DMS 273 (cell line): Measurements from ENCODE around the gene SV2A.
A peak's percentile ranks its signal among the peaks of the same experiment; 100 is the strongest.
"Not testable (repeated sequence)": the region's sequence is repeated elsewhere in the genome, so short reads cannot be mapped to it uniquely, and the experiment has no call there.

Source experiments
- DNase-seq: peaks from one replicate; lab custom pipeline; 2025; ENCODE audit not compliant: unreplicated experiment; lab: John Stamatoyannopoulos, UW

Gene SV2A

GRCh38 chr1:149917571-149918144 is at the start of gene SV2A:
SV2A (minus strand) TSS chr1:149917844; CDS start chr1:149913840, 4,004 bp downstream.
- peak; percentile 83 for DNase-seq

- no peak for DNase-seq
These were observed 49.4 kb upstream of the SV2A start for GRCh38 chr1:149967041-149967440.

GRCh38 chr1:149966405-149966804 is 48.8 kb upstream of the SV2A start:
- DNase-seq: no peak

DNA sequence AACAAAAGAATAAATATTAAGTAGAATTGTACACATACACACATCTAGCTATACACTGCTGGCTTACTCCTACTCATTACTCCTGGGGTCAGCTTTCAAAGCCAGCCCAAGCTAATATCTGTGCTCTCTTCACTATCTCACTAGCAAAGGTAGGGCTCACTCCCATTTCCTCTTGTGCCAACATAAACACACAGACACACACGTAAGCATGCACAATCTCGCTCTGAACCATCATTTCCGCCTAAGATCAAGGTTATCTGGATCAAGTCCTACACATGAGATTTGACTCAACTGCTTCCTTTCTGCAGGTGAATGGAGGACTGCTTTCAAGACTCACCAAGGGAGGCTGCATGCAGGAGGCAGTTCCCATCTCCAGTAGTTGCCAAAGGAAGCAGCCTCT is 47.8 kb upstream of the SV2A start:
- DNase-seq: no peak

GRCh38 chr1:149963358-149963757 is 45.7 kb upstream of the SV2A start:
- no peak for DNase-seq

DNA sequence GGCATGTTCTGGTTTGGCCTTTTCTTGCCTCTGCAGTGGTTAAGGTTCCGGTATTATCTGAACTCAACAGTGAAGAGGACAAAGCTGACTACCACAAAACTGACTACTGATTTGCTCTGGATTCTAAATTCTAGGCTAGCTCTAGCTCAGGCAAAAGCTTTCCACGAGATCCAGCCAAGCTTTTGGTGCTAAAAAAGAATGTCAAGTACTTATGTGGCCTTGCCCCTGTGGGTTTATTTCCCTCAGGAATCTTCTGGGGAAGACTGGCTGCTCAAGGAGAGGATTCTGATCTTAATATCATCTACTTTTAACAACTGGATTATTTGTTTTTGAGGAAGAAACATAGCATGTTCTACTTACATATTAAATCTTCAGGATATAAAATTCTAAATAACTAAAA is 45.1 kb upstream of the SV2A start:
- no peak for DNase-seq

DNA sequence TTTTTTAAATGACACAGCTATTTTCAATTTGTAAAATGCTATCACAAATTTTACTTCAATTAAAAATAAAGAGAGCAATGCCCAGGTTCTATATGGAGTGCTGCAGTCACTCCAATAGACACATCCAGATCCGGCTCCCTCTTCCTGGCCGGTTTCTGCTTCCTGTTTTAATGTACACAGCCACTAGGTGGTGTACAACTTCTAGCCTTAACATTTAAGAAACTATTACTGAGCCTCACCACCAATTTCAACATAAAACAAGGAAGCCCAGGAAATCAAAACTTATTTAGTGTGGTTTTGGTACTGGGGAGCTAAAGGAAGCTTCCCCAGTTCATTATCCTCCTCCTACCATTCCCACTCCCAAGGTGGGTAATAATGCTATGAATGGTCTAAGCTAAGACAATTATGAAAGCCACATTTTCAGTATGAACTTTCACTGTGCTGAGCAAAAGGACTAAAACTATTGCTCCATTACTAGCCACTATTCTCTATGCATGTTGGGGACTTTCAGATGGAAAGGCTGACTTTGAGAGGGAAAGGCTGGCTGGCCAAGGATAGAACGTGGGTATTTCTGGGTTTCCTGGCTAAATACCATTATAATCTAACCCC is 44.5 kb upstream of the SV2A start:
- DNase-seq: peak; percentile 83

GRCh38 chr1:149957548-149957947 is 39.9 kb upstream of the SV2A start:
- DNase-seq: not testable (repeated sequence)

DNA sequence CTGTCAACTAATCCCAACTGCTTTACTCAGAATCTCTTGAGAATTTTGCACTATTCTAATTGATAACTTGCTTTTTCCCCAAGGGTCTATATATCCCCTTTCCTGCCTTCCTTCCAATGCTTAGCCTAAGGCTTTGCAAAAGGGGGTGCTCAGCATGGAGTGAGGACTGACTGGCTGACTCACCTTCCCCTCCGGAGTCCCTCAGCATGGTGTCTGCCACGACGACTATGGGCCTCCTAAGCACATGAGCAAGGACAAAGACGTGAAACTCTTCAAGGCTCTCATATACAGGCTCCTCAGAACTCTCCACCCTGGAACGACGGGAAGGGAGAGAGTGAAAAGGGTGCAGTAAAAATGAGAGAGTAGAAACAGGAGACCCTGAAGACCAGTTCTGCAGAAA is 32.3 kb upstream of the SV2A start:
- DNase-seq: no peak

- DNase-seq: no peak
These were observed 27.6 kb upstream of the SV2A start for GRCh38 chr1:149945206-149945605.

DNA sequence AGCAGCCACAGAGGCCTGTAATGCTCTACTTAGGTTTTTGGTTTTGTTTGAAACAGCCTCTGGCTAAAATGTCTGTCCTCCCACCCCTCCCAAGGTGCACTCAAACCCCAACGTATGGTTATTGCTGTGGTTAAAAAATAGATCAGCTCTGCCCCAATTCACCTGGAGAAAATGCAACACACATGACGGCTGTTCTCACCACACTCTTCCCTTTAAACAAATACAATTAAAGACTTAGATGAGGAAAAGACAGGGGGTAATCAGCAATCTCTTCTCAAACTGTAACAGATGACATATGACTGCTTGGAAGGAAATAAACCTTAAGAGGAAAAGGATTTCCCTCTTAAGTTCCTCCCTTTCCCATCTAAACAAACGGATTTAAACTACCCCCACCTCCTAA is 25.2 kb upstream of the SV2A start:
- no peak for DNase-seq

DNA sequence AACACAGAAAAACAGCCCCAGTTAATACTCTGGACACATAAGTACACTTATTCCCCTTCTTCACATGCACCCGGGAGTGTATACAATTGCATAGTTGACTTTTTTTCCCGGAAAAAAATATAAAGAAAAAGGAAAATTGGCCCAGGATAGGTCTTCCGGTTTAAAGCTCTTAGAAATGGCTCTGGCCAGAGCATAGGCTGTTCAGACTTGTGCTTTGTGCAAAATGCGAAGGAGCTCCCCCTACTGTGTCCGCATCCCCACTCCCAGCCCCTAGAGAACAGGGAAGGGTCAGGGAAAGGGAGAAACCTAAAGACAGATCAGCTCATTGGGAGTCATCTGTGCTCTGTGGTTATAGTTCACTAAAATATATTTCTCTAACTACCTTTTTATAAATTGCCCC is 24.6 kb upstream of the SV2A start:
- DNase-seq: peak; percentile 58

DNA sequence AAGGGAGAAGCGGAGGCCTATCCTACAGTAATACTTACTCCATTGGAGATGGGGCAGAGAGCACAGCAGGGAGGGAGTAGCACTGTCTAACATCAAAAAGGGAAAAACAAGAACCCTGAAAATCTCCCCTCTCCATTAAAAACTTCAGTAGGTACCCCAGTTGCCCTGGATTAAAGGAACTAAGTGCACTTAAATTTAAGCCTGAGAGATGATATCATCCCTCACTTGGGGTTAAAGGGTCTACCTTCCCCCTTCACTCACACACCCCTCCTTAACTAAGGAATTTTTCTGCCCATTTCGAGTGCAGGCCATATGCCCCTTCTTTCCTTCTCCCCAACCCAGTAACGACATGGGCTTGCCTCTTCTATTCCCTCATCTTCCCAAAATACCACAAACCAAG is 22.8 kb upstream of the SV2A start:
- no peak for DNase-seq

DNA sequence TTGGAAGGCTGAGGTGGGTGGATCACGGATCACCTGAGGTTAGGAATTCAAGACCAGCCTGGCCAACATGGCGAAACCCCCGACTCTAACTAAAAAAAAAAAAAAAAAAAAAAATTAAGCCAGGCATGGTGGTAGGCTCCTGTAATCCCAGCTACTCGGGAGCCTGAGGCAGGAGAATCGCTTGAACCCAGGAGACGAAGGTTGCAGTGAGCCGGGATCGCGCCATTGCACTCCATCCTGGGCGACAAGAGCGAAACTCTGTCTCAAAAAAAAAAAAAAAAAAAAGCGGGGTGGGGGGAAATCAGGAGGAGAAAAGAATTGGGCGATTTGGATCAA is 21.0 kb upstream of the SV2A start:
- DNase-seq: not testable (repeated sequence)

GRCh38 chr1:149937759-149938158 is 20.1 kb upstream of the SV2A start:
- no peak for DNase-seq

DNA sequence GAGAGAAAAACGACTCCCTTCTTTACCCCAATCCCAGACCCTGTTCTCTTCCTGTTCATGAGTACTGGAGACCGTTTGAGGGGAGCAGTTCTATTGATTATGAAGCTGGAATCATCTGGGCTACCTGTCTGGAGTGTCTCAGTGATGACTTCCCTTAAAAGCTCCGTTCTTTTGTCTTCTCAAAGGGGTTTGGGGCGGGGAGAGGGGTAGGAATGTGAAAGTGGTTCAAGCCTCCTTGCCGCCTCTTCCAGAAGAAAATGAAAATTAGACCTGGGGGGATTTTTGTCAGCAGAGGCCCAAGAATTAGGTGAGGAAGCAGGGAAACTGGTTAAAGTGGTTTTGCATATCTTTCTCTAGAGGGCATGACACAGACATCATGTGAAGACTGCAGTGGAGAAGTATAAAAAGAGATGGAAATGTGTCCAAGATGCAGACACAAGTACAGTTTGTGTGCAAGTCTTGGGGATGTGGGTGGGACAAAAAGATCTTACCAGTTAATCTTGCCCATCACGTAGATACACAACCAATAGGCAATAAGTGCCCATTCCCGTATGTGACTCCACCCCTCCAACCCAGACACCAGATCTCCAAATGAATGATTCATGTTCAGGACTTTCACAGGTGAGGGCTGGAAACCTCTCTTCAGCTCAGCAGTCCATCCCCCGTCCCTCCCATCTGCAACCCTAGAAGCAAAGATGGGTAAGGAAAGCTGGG is 19.5 kb upstream of the SV2A start:
- peak; percentile 35 for DNase-seq

- DNase-seq: peak; percentile 29
These were observed 18.7 kb upstream of the SV2A start, which contains the start of gene MTMR11 for GRCh38 chr1:149936170-149936991. MTMR11 (minus strand) TSS chr1:149936879; CDS start chr1:149936647, 232 bp downstream.

GRCh38 chr1:149934356-149934755 is 16.7 kb upstream of the SV2A start:
- DNase-seq: no peak

GRCh38 chr1:149933208-149933607 is 15.6 kb upstream of the SV2A start:
- DNase-seq: no peak

DNA sequence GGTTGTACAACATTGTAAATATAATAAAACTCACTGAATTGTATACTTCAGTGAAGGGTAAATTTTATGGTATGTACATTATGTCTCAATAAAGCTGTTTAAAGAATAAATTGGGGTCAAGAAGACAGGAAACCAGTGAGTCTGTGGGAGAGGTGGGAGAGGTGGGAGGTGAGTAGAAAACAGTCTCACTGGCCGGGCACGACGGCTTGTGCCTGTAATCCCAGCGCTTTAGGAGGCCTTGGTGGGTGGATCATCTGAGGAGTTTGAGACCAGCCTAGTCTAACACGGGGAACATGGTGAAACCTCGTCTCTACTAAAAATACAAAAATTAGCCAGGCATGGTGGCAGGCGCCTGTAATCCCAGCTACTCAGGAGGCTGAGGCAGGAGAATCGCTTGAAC is 14.8 kb upstream of the SV2A start:
- no peak for DNase-seq

GRCh38 chr1:149931212-149931790 is 13.7 kb upstream of the SV2A start:
- no peak for DNase-seq
